T-helper 17 cell (primary cell): ENCODE data around the gene MLLT10. TPM values are rescaled to one million over a fixed set of nuclear protein-coding genes. Genes with fewer than 3 reads are reported as not detected.

Source experiments
- ATAC-seq: fragments of 150-1000 bp; cut with Tn5 transposase; 2 replicates; pipeline ENCODE4 v1.10.0; 2021; ENCODE audit warnings: mild to moderate bottlenecking, moderate library complexity
- DNase-seq, 3 donors: peaks; one replicate each; pipeline versions ENCODE4 v3.0.0 to v3.0.0-alpha.2; 2020 to 2021
- H3K9me3 ChIP-seq: one replicate; pipeline ENCODE4 v1.7.0; 2013; ENCODE audit warnings: low read length, mild to moderate bottlenecking; ENCODE audit not compliant: control insufficient read depth, poor library complexity, severe bottlenecking
- H3K27ac Mint-ChIP-seq: one replicate; pipeline ENCODE4 v1.8.0; 2022; ENCODE audit warnings: mild to moderate bottlenecking, moderate library complexity, mixed read lengths
- H3K27me3 Mint-ChIP-seq: one replicate; pipeline ENCODE4 v1.8.0; 2022; ENCODE audit warnings: mixed read lengths
- H3K36me3 Mint-ChIP-seq: one replicate; pipeline ENCODE4 v1.8.0; 2022; ENCODE audit warnings: low read depth, mixed read lengths
- H3K4me1 Mint-ChIP-seq: one replicate; pipeline ENCODE4 v1.8.0; 2022; ENCODE audit warnings: mild to moderate bottlenecking, mixed read lengths
- H3K4me3 Mint-ChIP-seq: one replicate; pipeline ENCODE4 v1.8.0; 2022; ENCODE audit warnings: mild to moderate bottlenecking, moderate library complexity, mixed read lengths
- total RNA-seq, 4 donors: library from RNA in 2 of 4; stranded (reverse) in 2 of 4; gene quantifications; one replicate each; pipeline ENCODE4 v1.2.3 and lab custom pipeline; 2022 to 2026

MLLT10 gene
- total RNA-seq, 2 donors from 2014 or later = 68.6 to 72.0 TPM

DNA sequence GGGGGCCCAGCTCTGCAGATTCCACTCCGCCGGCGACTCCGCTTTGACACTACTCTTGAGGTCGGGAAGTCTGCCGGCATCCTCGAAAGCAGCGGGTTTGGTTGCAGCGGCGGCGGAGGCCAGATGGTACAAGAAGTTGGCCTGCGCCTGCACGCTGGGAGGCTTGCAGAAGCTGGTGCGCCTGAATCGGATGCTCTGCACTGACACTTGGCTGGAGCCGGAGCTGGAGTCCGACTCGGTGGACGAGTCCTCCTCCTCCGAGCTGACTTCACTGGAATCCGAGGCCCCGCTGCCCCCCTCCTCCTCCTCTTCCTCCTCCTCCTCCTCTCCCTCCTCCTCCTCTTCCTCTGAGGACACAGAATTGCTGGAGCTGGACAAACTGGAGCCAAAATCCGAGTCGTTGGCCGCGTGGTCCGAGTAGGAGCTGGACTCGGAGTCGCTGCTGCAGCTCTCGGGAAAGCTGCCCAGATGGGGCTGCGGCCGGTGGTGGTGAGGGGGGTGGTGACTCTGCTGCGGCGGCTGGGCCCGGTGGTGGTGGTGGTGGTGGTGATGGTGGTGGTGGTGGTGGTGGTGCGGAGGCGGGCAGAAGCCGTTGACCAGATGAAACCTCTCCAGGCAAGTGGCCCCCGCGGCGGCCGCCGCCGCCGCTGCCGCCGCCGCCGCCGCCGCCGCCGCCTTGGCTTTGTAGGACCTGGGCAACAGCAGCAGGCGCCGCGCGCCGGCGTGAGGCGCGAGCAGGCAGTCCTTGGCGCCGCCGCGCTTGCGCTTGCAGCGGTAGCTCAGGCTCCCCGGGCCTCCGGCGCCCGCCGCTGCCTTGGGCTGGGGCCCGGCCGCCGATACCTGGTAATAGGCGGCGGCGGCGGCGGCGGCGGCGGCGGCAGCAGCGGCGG, 17.5 kb upstream of the MLLT10 start:
- H3K9me3 ChIP-seq = no peaks in the 10 kb centered on the region
- Mint-ChIP-seq H3K27ac (no peak overlapping the region), H3K27me3 (peaks cover 74% of the 10 kb centered on the region), H3K4me1 (peaks cover 28% of the 10 kb centered on the region), H3K36me3 (peaks cover 5% of the 10 kb centered on the region), H3K4me3 (peak overlapping the region; percentile 88)
- ATAC-seq (peak; percentile 81), DNase-seq (peak; percentile 43 to 55 (median 48))

- Mint-ChIP-seq H3K27ac (peak overlapping the region; percentile 90), H3K4me1 (peaks cover 28% of the 10 kb centered on the region), H3K36me3 (peaks cover 5% of the 10 kb centered on the region), H3K4me3 (peak overlapping the region; percentile 88), H3K27me3 (peaks cover 71% of the 10 kb centered on the region)
- peak; percentile 44 for ATAC-seq
- DNase-seq = peak in 2 of 3 donors; percentile 16 to 27
- H3K9me3 ChIP-seq = no peaks in the 10 kb centered on the region
Measured at GRCh38 chr10:21517134-21518031, 16.6 kb upstream of the MLLT10 start.

GRCh38 chr10:21518149-21518640, 15.8 kb upstream of the MLLT10 start:
- Mint-ChIP-seq H3K4me3 (peak overlapping the region; percentile 88), H3K36me3 (peaks cover 5% of the 10 kb centered on the region), H3K4me1 (peaks cover 28% of the 10 kb centered on the region), H3K27me3 (peaks cover 66% of the 10 kb centered on the region), H3K27ac (peak overlapping the region; percentile 90)
- H3K9me3 ChIP-seq = no peaks in the 10 kb centered on the region
- no peak for DNase-seq
- ATAC-seq = peak; percentile 47

- Mint-ChIP-seq H3K27me3 (peaks cover 70% of the 10 kb centered on the region), H3K4me1 (peaks cover 32% of the 10 kb centered on the region), H3K4me3 (peak overlapping the region; percentile 88), H3K27ac (peak overlapping the region; percentile 90), H3K36me3 (peaks cover 7% of the 10 kb centered on the region)
- no peak for DNase-seq
- no peaks in the 10 kb centered on the region for H3K9me3 ChIP-seq
- no peak for ATAC-seq
Measured at GRCh38 chr10:21518641-21519396, 15.2 kb upstream of the MLLT10 start.

- no peak for ATAC-seq
- Mint-ChIP-seq H3K4me3 (peak overlapping the region; percentile 71), H3K4me1 (peaks cover 32% of the 10 kb centered on the region), H3K27me3 (peaks cover 68% of the 10 kb centered on the region), H3K36me3 (peaks cover 7% of the 10 kb centered on the region), H3K27ac (peak overlapping the region; percentile 90)
- DNase-seq = no peak
- H3K9me3 ChIP-seq = no peaks in the 10 kb centered on the region
Measured at GRCh38 chr10:21519397-21519933, 14.6 kb upstream of the MLLT10 start.

GRCh38 chr10:21519941-21520436, 14.0 kb upstream of the MLLT10 start:
- ATAC-seq (peak; percentile 37), DNase-seq (no peak)
- Mint-ChIP-seq H3K4me1 (peaks cover 38% of the 10 kb centered on the region), H3K4me3 (peak overlapping the region; percentile 71), H3K27ac (peak overlapping the region; percentile 39), H3K36me3 (peaks cover 7% of the 10 kb centered on the region), H3K27me3 (peaks cover 63% of the 10 kb centered on the region)
- no peaks in the 10 kb centered on the region for H3K9me3 ChIP-seq

DNA sequence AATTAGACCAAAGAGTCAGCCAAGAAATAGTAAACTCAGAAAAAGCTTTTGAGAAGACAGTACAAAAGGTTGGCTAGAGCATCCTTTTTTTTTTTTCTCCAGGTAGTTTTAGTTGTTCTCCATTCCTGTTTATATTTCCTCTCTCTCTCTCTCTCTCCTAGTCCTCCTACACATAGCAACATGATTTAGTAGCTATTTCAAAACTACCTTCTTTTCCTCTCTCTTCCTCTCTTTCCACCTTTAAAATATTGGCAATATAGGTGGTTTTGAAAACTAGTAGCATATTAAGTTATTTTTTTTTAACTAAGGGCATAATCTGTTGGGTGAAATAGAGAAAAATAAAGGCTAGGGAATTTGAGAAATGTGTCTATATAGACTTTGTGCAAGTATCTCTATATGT, 13.5 kb upstream of the MLLT10 start:
- Mint-ChIP-seq H3K27me3 (peaks cover 58% of the 10 kb centered on the region), H3K36me3 (peaks cover 9% of the 10 kb centered on the region), H3K27ac (peak overlapping the region; percentile 51), H3K4me1 (peaks cover 42% of the 10 kb centered on the region), H3K4me3 (no peak overlapping the region)
- DNase-seq (no peak), ATAC-seq (no peak)
- H3K9me3 ChIP-seq = no peaks in the 10 kb centered on the region

- ATAC-seq (no peak), DNase-seq (no peak)
- H3K4me3 Mint-ChIP-seq = peak overlapping the region; percentile 47
- peaks cover 39% of the 10 kb centered on the region for H3K4me1 Mint-ChIP-seq
- H3K27ac Mint-ChIP-seq = peak overlapping the region; percentile 51
- H3K9me3 ChIP-seq = no peaks in the 10 kb centered on the region
- peaks cover 9% of the 10 kb centered on the region for H3K36me3 Mint-ChIP-seq
- H3K27me3 Mint-ChIP-seq = peaks cover 54% of the 10 kb centered on the region
Measured at GRCh38 chr10:21520949-21521348, 13.1 kb upstream of the MLLT10 start.

DNA sequence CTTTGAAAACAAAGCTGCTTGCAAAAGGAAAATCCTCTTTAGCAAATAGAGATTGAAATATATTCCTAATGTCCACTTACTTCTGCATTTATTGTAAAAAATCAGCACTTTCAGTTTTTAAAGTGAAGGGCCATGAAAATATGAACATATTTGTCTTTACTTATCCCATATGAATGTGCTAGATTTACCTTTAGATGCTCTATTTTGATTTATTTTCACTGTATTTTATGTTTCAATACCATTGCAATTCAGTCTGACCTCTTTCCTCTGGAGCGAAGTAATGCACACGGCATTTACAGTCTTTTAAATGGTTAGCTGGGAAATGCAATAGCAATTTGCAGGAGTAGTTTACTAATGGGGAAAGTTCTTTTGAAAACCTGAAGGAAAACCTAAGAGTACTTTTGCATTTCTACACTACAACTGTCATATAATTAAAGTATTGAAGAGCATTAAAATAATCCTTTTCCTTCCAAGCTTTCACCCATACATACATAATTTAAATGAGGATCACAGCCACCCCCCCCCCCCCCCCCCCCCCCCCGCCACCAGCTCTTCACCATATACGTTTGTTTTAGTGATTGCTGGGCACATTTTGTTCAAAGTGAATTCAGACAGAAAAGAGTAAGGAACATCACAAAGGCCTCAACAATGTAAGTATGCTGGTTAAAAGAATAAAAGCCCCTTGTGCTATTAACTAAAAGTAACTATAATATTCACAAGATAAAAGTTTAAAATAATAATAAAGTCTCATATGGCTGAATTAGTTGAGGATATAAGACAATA, 12.1 kb upstream of the MLLT10 start:
- H3K4me1 Mint-ChIP-seq = peaks cover 44% of the 10 kb centered on the region
- ATAC-seq (no peak), DNase-seq (no peak)
- no peak overlapping the region for H3K4me3 Mint-ChIP-seq
- H3K27me3 Mint-ChIP-seq = peaks cover 50% of the 10 kb centered on the region
- no peak overlapping the region for H3K27ac Mint-ChIP-seq
- peaks cover 9% of the 10 kb centered on the region for H3K36me3 Mint-ChIP-seq
- H3K9me3 ChIP-seq = no peaks in the 10 kb centered on the region

GRCh38 chr10:21522631-21523406, 11.2 kb upstream of the MLLT10 start:
- Mint-ChIP-seq H3K4me3 (no peak overlapping the region), H3K4me1 (peaks cover 45% of the 10 kb centered on the region), H3K27ac (no peak overlapping the region), H3K36me3 (peaks cover 9% of the 10 kb centered on the region), H3K27me3 (peaks cover 45% of the 10 kb centered on the region)
- no peaks in the 10 kb centered on the region for H3K9me3 ChIP-seq
- DNase-seq = no peak
- no peak for ATAC-seq

DNA sequence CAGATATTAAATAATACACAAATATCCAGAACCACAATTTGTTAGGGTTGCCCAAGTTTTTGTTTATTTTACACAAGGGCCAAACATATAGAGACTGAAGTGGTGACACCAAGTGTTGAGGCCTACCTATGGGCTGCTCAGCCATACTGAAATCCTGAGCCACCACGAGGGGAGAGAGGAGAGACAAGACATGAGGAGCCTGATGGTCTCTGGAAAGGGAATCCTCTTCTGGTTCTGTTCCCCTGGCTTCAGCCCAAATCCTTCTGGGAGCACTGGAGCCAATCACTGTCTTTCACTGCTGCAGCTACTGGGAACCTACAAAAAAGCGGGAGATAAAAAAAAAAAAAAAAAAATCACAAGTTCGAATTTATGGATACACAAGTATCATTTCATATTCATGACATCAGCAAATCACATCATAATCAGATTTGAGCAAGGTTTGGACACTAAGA, 10.4 kb upstream of the MLLT10 start:
- Mint-ChIP-seq H3K27me3 (peaks cover 38% of the 10 kb centered on the region), H3K36me3 (peaks cover 4% of the 10 kb centered on the region), H3K4me1 (peaks cover 39% of the 10 kb centered on the region), H3K27ac (peak overlapping the region; percentile 57), H3K4me3 (peak overlapping the region; percentile 25)
- DNase-seq = no peak
- H3K9me3 ChIP-seq = no peaks in the 10 kb centered on the region
- ATAC-seq = no peak
